GM21447 (cell line): ENCODE data around the gene DIAPH1.

Experiments used
- ATAC-seq: cut with Tn5 transposase; IDR thresholded peaks from one replicate; pipeline ENCODE4 v1.9.1; 2021; ENCODE audit not compliant: unreplicated experiment

DIAPH1 gene

DNA sequence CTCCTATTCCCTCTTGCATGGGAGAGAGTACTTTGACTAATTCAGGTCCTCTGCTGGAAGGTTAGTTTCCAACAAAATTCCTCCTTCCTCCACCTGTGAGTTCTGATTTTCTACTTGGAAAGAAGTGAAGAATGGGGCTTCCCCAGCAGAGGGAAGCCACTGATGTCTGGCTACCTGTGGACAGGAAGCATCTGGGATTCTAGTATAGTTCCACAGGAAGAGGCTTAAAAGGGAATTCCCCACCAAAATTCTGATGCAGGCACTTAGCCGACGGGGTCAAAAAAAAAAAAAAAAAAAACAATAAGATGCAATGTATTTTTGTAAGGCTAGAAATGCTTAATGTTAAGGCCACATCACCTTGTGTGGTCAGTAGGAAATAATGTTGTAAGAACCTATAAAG, 96.5 kb downstream of the DIAPH1 start:
- no peak for ATAC-seq

DNA sequence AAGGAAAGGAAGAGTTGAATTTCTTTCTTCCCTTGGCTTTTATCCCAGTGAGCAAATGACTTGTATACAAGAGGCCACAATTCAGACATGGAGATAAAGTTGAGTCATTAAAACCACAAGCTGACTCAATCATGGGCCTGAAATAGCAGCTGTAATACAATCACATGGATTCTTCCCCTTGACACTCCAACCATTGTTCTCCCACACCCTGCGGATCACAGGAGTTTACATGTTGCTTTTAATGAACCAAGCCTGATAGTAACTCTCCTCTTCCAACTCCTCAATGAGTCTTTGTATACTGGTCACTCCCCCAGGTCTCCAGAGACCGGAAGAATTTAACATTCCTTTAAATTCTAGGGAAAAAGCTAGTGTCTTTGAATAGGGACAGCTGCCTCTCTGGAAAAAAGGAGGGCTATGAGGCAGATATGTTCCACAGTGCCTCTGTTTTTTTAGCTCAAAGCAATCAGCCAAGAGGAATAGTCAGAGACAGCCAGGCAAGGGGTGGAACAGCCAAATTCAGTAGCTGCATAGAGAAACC, 97.5 kb downstream of the DIAPH1 start:
- no peak for ATAC-seq

DNA sequence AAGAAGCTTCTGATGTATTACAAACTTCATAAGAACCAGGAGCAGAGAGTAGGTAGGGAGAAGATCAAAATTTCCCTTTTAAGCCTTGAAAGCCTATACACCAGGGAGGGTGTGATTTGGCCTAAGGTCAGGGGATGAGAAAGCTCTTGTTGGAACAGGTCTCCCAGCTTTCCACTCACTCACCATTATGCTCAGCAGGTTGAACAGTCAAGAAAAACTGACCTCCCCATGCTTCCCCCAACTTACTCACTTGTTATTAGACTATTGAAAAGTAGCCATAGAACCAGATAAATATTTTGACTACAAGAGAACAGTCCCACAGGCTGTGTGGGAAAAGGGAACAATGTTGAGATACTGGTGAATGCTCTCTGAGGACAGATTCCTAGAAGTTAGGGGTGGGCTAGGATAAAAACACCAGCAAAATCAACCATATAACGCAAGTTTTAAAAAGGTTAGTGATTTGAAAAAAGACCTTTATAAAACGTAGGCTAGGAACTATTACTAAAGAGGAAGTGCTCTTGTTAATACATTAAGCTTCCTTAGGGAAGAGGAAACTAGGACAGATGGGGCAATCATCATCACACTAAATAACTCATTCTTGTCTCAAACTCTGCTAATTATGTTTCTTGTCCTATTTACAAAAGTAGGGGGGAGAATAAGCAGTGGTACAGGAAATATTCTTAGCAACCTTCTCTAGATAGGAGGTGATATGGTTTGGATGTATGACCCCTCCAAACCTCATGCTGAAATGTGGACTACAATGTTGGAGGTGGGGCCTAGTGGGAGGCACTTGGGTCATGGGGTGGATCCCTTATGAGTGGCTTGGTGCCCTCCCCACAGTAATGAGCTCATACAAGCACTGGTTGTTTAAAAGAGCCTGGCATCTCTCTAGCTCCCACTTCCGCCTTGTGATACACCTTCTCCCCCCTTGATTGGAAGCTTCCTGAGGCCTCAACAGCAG, 98.9 kb downstream of the DIAPH1 start:
- ATAC-seq = no peak

DNA sequence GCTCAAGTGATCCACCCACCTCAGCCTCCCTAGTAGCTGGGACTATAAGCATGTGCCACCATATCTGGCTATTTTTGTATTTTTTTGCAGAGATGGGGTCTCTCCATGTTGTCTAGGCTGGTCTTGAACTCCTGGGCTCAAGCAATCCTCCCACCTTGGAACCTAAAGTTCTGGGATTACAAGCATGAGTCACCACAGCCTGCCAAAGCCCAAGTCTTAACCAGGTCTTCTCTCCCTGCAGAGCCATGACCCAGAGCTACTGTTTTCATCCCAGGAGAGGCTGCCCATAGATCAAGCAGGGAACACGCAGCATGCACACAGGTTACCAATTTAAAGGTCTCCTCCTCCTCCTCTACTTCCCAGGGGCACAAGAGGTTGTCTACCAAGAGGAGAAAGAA, 100.2 kb downstream of the DIAPH1 start:
- no peak for ATAC-seq

DNA sequence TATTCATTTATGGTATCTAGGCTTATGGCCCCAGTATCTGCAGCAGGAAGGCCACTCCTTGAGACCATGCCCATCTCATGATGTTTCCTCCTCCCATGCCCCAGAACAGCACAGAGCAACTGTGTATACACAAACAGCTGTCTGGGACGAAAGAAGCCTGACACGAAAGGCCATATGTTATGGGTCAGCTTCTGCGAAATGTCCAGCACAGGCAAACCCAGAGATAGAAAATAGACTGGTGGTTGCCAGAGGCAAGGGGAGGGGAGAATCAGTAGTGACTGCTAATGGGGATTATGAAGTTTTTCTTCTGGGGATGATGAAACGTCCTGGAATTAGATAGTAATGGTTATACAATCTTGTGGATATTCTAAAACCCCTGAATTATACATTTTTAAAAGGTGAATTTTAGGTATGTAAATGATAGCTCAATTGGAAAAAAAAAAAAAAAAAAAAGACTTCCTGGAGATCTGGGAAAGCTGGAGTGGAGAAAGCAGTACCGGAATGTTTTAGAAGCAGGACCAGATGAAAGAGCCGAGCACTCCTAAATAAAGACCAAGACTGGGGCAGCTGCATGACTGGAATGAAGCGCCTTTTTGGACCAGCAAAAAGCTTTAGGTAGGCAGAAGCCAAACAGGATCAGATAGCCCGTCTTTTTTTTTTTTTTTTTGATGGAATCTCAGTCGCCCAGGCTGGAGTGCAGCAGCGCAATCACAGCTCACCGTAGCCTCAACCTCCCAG, 100.8 kb downstream of the DIAPH1 start:
- ATAC-seq = no peak

DNA sequence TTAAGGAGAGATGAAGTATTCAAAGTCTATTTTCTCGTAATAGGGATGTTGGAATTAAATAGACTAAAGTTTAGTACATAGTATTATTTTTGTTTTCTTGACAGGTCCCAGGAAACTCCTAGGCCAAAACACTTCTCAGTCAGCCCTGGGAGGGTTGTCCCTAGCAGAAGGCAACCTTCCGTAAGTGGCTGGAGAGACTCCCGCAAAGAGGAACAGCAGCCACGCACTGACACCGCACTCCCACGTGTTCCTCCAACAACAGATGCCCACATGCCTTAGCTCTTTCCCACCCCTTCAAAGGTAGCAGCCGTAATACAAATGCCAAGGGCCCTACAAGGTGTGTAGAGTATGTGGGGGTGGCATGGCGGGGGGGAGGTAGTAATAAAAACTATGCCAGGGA, 101.5 kb downstream of the DIAPH1 start:
- ATAC-seq = no peak

DNA sequence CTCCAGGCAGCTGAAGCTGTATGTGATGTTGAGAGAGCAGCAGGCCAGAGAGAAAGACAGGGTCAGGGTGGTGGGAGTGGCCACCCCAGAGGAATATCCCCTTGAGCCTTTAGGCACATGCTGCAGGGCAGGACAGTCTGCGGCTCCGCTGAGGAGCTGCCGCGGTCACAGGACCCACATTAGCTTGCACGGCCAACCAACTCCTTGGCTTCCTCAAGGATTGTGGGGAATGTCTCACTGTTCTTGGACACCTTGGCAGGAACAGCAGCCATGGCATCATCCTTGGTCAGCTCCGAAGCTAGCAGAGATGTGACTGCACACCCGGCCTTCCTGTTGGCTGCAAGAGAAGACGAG, 102.2 kb downstream of the DIAPH1 start:
- ATAC-seq = no peak

DNA sequence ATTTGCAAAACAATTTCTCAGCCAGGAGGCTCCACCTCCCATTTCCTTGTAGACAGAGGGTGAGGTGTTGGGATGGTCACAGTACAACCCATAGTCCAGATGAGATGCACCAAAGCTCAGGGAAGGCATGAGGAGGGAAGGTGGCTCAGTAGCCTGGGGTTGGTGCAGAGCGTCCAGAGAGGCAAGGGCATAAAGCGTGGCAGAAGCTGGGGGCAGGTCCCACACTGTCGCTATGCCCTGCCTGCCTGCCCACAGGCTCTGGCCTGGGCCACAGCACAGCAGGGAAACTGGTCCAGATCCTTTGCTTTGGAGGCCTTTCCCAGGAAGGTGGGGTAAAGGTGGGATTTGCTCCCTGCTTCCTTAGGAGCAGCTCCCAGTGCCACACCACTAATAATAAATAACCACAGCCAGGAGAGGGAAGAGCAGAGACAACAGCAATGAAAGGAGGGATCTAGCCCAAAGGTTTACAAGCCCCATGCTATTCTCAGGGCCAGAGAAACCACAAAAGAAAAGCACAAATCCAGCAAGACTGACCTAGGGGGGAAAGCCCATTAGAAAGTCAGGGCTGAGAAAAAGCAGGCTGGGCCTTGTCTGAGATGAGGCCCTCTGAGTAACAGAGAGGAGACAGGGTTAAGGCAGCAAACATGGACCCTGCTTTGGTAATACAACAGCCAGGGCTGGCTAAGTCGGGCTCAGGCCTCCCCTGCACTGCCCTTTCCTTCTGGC, 102.7 kb downstream of the DIAPH1 start:
- no peak for ATAC-seq

DNA sequence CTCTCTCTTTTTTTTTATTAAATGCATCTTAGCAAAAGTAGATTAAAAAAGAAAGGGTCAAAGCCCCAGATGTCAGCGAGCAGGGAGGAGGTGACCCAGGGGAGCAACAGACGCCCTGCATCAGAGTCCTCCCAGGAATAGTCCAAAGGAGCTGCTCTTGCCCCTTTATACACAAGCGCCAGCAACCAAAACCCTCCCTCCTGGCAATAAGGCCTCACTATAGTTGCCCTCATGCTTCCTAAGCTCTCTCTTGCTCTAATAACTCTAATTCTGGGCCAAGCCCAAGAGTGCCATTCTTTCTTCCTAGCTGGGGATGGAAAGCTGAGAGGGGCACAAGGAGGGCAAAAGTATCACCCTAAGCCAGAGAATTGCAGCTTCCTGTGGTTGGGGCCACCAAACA, 103.7 kb downstream of the DIAPH1 start:
- no peak for ATAC-seq

DNA sequence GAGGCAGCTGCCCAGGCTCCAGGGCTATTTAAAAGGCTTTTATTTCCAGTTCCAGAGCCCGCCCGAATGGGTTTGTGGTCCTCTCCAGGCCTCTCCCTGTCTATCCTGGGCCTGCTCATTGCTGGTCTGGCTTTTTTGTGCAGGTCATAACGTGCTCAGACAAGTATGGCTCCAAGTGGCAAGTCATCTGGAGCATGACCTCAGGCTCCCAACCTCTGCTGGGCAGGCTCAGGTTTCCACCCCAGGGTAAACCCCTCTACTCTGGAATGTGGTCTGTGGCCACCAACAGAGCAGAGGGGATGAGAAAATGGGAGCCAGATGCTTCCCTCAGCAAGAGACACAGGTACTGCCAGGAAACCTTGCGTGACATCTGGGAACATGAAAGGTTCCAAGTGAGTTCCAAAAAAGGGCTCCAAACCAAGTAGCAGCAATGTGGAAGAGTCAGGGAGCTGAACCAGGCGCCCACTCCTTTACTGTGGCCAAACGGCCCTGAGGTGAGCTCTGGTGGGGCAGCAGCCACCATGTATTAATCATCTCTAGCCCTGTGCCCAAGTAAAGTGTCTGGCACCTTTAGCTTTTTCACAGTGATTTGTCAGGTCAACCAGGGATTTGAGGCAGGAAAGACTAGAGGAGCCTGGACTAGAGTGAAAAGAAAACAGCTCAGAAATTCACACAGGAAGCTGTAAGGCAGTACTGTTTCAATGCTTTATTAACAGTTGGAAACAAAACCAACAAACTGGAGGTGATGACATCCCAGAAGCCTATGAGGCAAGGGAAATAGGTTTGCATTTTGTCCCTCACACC, 104.3 kb downstream of the DIAPH1 start:
- ATAC-seq = peak; percentile 10

DNA sequence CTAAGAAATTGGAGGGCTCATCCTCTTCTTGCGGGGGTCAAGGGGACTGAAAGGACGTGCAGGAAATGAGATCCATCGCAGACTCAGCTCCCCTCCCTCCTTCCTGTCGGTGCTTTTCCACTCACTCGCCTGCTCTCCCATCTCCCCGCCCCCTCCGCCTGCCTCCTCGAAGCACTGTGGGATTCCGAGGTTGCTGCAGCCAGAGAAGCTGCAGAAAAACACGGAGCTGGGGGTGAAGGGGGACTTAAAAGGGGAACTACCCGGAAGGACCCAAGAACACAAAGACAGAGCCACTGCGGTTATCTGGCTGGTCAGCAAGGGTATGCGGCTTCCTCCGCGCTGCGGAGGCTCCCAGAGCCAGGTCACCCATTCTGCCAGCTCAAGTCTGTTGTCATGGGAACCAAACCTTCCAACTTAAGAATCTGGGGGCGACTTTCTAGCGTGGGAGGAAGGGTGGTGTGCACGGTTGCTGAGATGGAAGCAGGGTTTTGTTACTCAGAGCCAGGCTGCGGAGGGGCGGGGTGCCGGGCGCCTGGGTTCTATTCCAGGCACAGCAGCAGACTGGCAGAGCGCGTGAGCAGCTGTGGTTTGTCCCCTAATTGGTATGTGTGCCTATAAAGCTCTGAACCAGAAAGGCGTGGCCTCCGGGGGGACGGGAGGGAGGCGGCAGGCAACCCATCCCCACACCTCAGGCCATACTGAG, 105.0 kb downstream of the DIAPH1 start:
- peak; percentile 35 for ATAC-seq

DNA sequence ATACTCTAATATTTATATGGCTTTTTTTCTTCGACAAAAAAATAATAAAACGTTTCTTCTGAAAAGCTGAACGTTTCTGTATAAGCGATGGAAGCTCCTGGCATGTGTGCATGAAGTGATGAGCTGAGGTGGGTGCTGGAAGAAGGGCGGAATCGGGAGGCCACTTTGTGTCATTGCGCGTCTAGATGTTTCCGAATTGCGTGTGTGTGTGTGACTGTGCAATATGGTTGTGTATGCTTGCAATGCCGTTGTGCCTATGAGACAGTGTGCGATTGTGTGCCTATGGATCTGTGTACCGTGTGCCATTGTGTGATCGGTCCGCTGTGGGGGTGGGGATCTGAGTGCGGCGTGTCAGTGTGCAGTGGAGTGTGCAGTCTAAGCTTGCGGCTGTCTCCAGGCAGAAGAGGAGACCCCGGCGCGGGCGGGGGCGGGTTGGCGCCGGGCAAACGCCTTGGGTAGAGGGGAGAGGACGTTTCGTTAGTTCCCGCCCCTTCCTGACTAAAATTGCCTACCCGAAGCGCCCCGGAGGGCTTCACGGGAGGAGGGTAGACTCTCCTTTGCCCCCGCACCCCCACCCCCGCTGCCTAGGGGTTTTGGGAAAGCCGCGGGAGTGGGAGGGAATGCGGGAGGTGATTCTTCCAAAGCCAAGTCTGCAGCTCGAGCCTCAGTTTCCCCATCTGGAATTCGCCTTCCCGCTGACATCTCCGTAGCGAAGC, 105.7 kb downstream of the DIAPH1 start:
- no peak for ATAC-seq

DNA sequence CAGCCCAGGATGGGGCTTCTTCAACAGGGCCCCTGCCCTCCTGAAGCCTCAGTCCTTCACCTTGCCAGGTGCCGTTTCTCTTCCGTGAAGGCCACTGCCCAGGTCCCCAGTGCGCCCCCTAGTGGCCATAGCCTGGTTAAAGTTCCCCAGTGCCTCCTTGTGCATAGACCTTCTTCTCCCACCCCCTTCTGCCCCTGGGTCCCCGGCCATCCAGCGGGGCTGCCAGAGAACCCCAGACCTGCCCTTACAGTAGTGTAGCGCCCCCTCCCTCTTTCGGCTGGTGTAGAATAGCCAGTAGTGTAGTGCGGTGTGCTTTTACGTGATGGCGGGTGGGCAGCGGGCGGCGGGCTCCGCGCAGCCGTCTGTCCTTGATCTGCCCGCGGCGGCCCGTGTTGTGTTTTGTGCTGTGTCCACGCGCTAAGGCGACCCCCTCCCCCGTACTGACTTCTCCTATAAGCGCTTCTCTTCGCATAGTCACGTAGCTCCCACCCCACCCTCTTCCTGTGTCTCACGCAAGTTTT, 106.3 kb downstream of the DIAPH1 start:
- peak; percentile 15 for ATAC-seq

DNA sequence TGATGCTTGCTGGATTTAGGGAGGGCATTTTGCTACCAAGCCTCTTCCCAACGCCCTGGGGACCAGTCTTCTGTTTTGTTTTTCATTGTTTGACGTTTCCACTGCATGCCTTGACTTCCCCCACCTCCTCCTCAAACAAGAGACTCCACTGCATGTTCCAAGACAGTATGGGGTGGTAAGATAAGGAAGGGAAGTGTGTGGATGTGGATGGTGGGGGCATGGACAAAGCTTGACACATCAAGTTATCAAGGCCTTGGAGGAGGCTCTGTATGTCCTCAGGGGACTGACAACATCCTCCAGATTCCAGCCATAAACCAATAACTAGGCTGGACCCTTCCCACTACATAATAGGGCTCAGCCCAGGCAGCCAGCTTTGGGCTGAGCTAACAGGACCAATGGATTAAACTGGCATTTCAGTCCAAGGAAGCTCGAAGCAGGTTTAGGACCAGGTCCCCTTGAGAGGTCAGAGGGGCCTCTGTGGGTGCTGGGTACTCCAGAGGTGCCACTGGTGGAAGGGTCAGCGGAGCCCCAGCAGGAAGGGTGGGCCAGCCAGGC, 107.0 kb downstream of the DIAPH1 start:
- no peak for ATAC-seq

DNA sequence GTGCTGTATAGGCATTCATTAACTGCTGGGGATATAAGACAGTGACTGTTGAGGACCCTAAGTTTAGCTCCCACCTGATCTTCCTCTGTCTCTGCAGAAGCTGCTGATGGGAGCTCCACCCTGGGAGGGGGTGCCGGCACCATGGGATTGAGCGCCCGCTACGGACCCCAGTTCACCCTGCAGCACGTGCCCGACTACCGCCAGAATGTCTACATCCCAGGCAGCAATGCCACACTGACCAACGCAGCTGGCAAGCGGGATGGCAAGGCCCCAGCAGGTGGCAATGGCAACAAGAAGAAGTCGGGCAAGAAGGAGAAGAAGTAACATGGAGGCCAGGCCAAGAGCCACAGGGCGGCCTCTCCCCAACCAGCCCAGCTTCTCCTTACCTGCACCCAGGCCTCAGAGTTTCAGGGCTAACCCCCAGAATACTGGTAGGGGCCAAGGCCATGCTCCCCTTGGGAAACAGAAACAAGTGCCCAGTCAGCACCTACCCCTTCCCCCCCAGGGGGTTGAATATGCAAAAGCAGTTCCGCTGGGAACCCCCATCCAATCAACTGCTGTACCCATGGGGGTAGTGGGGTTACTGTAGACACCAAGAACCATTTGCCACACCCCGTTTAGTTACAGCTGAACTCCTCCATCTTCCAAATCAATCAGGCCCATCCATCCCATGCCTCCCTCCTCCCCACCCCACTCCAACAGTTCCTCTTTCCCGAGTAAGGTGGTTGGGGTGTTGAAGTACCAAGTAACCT, 107.8 kb downstream of the DIAPH1 start:
- ATAC-seq = no peak

DNA sequence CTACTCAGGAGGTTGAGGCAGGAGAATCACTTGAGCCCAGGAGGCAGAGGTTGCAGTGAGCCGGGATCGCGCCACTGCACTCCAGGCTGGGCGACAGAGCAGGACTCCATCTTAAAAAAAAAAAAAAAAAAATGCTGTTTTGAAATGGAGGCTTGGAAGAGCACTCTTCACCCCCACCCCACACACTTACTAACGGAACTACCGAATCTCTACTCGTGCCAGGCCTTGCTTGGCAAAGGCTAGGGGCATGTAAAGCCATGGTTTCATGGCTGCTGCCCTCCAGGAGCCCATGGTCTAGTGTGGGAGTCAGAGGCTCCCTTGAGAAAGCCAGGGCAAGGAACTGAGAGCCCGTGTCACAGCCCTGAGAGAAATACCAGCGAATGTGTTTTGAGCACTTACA, 108.6 kb downstream of the DIAPH1 start:
- no peak for ATAC-seq

DNA sequence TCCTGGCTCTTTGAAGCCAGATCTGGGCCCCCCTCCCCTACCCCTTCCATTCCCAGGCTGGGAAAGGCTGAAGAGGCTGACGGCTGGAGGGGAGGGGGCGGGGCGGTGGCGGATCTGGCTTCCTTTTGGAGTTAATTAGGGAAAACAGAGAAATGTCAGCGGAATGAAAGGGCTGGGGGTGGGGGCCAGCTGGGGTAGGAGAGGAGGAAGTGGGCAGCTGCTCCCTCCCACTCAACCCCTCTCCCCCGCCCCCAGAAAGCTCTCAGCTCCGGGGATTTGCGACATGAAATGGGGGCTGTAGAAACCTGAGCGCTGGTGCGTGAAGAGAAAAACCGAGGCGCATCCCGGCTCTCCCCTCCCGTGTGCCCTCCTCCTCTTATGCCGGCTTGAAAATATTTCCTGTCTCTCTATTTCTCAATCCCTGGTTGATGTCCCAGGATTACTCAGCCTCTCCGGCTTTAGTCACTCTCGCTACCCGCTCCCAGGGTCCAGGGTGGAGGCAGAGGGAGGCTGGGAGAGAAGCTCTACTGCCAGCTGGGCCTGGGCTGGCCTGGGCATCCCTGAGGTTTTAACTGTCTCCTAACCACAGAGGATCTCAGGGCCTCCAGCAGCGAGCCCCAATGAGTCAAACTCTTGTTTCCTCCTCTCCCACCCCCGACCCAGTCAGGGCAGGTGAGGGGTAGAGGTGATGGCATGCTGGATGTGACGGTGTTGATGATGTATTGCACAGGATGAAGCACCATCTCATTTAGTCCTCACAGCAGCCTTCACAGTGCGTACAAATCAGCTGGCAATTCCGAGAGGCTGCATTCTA, 109.8 kb downstream of the DIAPH1 start:
- ATAC-seq = no peak
